HG03439 (cell line): ENCODE measurements around the gene TBX18.

Source experiments
- ATAC-seq: cut with Tn5 transposase; IDR thresholded peaks from one replicate; pipeline ENCODE4 v1.9.1; 2021; ENCODE audit warnings: mild to moderate bottlenecking, moderate library complexity; ENCODE audit not compliant: unreplicated experiment

The TBX18 gene

GRCh38 chr6:84764332-84765049 lies at the start of gene TBX18:
Gene TBX18, minus strand, starts transcription at chr6:84764598. Its CDS starts 417 bp downstream, at chr6:84764181.
- ATAC-seq: no peak

GRCh38 chr6:84811351-84811750 lies 47.0 kb upstream of the TBX18 start:
- ATAC-seq: no peak

- ATAC-seq: no peak
Observed at GRCh38 chr6:84809455-84809854, 45.1 kb upstream of the TBX18 start.

GRCh38 chr6:84808491-84809061 lies 44.2 kb upstream of the TBX18 start:
- no peak for ATAC-seq

GRCh38 chr6:84805145-84805544 lies 40.7 kb upstream of the TBX18 start:
- no peak for ATAC-seq

GRCh38 chr6:84804720-84805119 lies 40.3 kb upstream of the TBX18 start:
- no peak for ATAC-seq

GRCh38 chr6:84801250-84801649 lies 36.9 kb upstream of the TBX18 start:
- no peak for ATAC-seq

- ATAC-seq: no peak
Observed at GRCh38 chr6:84798257-84798656, 33.9 kb upstream of the TBX18 start.

GRCh38 chr6:84796343-84796742 lies 31.9 kb upstream of the TBX18 start:
- no peak for ATAC-seq

GRCh38 chr6:84791927-84792326 lies 27.5 kb upstream of the TBX18 start:
- ATAC-seq: no peak

- no peak for ATAC-seq
Observed at GRCh38 chr6:84791233-84791632, 26.8 kb upstream of the TBX18 start.

GRCh38 chr6:84789170-84789569 lies 24.8 kb upstream of the TBX18 start:
- ATAC-seq: no peak

GRCh38 chr6:84788689-84789088 lies 24.3 kb upstream of the TBX18 start:
- no peak for ATAC-seq

GRCh38 chr6:84785671-84786070 lies 21.3 kb upstream of the TBX18 start:
- ATAC-seq: no peak

- ATAC-seq: no peak
Observed at GRCh38 chr6:84779917-84780316, 15.5 kb upstream of the TBX18 start.

- ATAC-seq: no peak
Observed at GRCh38 chr6:84779380-84779779, 15.0 kb upstream of the TBX18 start.

- ATAC-seq: no peak
Observed at GRCh38 chr6:84777888-84778287, 13.5 kb upstream of the TBX18 start.

- no peak for ATAC-seq
Observed at GRCh38 chr6:84776392-84776791, 12.0 kb upstream of the TBX18 start.

GRCh38 chr6:84775751-84776150 lies 11.4 kb upstream of the TBX18 start:
- no peak for ATAC-seq

- no peak for ATAC-seq
Observed at GRCh38 chr6:84774985-84775284, 10.5 kb upstream of the TBX18 start.

GRCh38 chr6:84774157-84774984 lies 10.0 kb upstream of the TBX18 start:
- ATAC-seq: no peak
